Globus pallidus (tissue), 1 donor: ENCODE results near the gene EPS15.

ENCODE experiments used
- DNase-seq: peaks from one replicate; pipeline ENCODE4 v3.0.0-alpha.2; 2015; ENCODE audit warnings: low spot score

Gene EPS15

DNA sequence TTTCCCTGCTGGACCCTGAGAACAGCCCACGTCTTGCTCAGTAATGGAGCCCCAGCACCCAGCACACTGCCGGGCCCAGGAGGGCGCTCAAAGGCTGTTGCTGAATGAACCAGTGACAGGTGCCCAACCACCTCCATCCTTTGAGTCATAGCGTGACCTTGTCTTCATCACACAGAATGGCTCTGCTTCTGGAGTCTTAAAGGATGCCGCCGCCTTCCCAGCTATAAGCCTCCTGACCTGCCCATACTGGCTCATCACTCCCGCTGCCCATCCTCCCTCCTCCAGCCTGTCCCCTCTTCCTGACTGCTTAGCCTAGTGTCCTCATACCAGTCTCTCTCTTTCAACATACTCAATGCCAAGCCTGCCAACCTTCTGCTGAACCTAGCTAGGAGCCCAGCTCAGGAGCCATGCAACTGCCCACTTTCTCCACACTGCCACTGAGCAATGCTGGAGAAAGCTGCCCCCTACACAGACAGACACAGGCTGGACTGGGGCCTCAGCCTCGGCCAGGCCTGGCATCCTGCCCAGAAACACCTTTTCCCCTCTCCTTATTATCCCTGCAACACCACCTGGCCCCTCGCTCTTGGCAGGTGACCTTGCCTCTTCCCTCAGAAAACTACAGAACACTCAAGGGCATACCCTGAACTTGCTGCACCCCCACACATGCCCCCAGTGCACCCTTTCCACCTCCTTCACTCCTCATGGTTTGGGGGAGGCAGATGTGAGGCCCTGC, 202.8 kb downstream of the EPS15 start:
- no peak for DNase-seq

DNA sequence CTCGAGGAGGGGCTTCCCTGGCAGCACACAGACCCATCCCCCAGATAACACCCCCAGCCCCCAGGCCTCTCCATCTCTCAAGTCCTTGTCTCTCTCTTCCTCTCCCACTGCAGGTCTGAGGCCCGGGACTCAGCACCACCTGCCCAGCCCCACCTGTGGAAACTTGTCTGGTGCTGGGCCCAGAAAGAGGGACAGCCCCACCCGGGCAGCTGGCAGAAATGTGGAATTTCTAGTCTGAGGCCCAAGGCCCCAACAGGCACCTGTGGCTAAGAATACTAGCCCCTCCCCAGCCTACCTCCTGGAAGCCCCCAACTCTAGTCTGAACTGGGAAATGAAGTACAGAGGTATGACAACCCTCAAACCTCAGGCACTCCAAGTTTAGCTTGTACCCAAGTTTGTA, 204.1 kb downstream of the EPS15 start:
- no peak for DNase-seq

DNA sequence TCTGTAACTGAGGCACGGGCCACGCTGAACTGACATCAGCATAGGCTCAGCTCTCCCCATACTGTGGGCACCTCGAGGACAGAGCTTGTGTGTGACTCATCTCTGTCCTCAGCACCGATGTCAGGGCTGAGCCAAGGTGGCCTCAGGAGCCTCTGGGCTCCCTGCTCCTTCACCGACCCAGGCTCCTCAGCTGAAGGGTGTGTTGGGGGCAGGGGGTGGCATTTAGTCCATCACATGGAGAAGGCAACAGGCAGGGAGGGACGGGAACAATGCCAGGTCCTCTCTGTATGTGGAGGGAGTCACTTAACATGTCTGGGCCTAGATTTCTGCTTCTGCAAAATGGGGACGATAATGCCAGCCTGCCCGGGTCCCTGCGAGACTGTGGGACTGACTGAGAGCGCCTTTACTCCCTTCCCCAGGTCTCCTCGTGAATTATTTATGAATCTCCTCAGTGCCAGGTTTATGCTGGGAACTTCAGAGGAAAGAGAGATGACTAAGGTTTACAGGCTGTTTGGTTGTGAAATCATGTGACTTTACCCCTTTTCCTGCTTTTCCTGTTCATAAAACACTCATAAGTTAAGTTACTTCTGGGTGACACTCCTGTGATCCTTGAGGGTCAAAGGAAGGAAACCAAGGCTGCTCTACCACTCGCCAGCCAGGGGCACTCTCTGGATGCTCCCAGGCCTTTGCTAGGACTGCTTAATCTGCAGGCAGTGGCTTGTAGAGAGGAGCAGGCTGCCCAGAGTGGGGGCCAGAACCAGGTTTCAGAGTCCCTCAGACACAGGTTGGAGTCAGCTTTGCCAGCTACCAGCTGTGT, 204.9 kb downstream of the EPS15 start:
- DNase-seq, result no peak

GRCh38 chr1:51313268-51313852, 205.7 kb downstream of the EPS15 start:
- no peak for DNase-seq

GRCh38 chr1:51312718-51313117, 206.3 kb downstream of the EPS15 start:
- DNase-seq, result no peak

- DNase-seq, result no peak
Measured at GRCh38 chr1:51311826-51312225, 207.2 kb downstream of the EPS15 start.

- no peak for DNase-seq
Measured at GRCh38 chr1:51310871-51311613, 208.0 kb downstream of the EPS15 start.

DNA sequence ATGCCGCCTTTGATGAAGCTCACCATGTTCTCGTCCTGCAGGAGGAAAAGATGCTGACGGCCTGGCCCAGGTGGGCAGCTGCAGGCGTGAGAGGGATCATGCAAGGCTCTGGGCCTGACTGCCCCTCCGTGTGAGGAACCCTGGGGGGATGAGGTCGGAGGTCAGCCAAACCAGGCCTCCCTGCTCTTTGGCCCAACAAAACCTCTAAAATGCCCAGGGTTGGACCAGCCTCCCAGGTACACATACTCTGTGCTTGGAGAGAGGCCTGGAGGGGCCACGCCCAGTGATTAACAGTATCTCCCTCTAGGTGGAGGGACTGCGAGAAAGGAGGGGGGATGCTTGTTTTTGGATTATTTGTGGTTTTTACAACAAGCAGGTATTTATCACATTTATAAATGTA, 209.8 kb downstream of the EPS15 start:
- no peak for DNase-seq

DNA sequence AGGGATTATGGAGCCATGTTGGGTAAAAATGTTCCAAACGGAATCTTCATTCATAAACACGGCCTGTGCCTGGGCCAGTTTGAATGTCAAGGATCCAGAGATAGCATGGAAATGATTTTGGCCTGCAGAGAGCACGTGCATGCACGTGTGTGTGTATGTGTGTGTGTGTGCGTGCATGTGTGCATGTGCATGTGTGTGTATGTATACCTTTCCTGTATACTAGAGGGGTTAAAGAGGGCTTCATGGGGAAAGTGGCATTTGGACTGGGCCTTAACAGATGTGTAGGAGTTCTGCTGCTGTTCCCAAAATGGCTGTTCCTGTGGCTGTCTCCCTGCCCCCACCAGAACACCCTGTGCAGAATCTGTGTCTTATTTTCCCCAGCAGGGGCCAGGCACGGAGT, 210.4 kb downstream of the EPS15 start:
- DNase-seq, result no peak

DNA sequence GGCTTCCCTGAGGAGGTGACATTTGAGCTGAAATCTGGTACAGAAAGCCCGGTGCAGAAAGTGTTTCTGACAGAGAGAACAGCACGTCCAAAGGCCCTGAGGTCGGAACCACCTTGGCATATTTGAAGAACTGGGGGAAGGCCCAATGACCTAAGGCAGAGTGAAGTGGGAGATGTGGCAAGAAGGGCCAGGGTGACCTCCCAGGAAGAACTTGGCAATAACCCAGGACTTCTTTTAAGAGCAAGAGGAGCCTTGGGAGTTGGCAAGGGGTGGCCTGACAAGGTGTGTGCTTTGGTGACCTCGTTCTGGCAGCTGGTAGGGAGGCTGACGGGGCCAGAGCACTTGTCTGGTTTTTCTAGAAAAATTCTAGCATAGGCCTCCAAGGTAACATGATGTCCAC, 212.1 kb downstream of the EPS15 start:
- DNase-seq, result no peak

DNA sequence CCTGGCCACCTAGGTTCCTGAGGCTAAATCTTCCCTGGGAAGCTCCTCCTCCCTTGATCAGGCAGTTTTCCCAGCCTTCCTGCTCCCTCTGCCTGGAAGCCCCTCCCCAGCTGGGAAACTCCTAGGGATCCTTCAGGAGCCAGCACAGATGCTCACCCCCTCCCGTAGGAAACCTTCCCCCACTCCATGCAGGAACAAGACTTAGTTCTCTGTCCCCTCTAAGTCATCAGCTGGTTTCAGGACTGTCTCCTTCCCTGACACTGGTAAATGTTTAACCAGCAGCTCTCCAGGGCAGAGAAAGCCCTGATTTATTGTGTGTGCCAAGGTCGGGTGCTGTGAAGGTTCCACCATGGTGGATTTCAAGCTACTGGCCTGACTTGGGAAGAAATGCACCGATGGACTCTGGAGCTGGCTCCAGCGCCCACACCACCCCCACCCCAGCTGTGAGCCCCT, 213.7 kb downstream of the EPS15 start:
- DNase-seq, result no peak

- DNase-seq, result no peak
Measured at GRCh38 chr1:51304360-51304759, 214.7 kb downstream of the EPS15 start.
